Common myeloid progenitor, CD34-positive (primary cell): ENCODE results near the gene KSR2.

Experiments used
- CTCF ChIA-PET: fragments of 350-600 bp; sonication (Branson Sonifier 250); formaldehyde crosslinking; loops from one replicate; lab custom pipeline; 2021; ENCODE audit warnings: antibody characterized with exemption; lab: Charles Lee
- POLR2A ChIA-PET: fragments of 350-600 bp; sonication (Branson Sonifier 250); formaldehyde crosslinking; loops from one replicate; lab custom pipeline; 2021; ENCODE audit warnings: antibody characterized with exemption; lab: Charles Lee
- DNase-seq, 3 donors: peaks; one replicate each; pipeline versions ENCODE4 v3.0.0 to v3.0.0-alpha.2; 2013
- H3K27ac ChIP-seq, 2 experiments: 1 replicate in 1 of 2; 2 replicates in 1 of 2; pipeline ENCODE4 v1.7.0; 2013; ENCODE audit warnings: inconsistent platforms in 2 of 2, low read length in 2 of 2, mild to moderate bottlenecking in 2 of 2, low read depth in 1 of 2, moderate library complexity in 1 of 2; ENCODE audit not compliant: severe bottlenecking in 2 of 2, insufficient read depth in 1 of 2, poor library complexity in 1 of 2
- H3K27me3 ChIP-seq, 5 experiments: replicated peaks in 2 of 5; 1 replicate in 3 of 5; 2 replicates in 2 of 5; pipeline versions ENCODE4 v1.6.1 to v1.7.0; 2013; ENCODE audit warnings: low read length in 4 of 5, mild to moderate bottlenecking in 2 of 5, moderate library complexity in 2 of 5, inconsistent platforms in 1 of 5; ENCODE audit not compliant: insufficient read depth in 5 of 5, control insufficient read depth in 4 of 5
- H3K36me3 ChIP-seq, 4 experiments: 1 replicate in 2 of 4; 2 replicates in 2 of 4; pipeline versions ENCODE4 v1.6.1 to v1.7.0; 2013; ENCODE audit warnings: low read length in 3 of 4, control low read depth in 1 of 4, mild to moderate bottlenecking in 1 of 4; ENCODE audit not compliant: control insufficient read depth in 4 of 4, insufficient read depth in 4 of 4
- H3K4me1 ChIP-seq, 4 experiments: 1 replicate in 3 of 4; 2 replicates in 1 of 4; pipeline versions ENCODE4 v1.6.1 to v1.7.1; 2013; ENCODE audit warnings: low read length in 3 of 4, mild to moderate bottlenecking in 3 of 4, control low read depth in 1 of 4, inconsistent platforms in 1 of 4, moderate library complexity in 1 of 4; ENCODE audit not compliant: control insufficient read depth in 4 of 4, insufficient read depth in 4 of 4; ENCODE audit errors: control extremely low read depth in 1 of 4
- H3K4me3 ChIP-seq, 7 experiments: 1 replicate in 4 of 7; 2 replicates in 3 of 7; pipeline versions ENCODE4 v1.5.1 to v1.7.0; 2013; ENCODE audit warnings: mild to moderate bottlenecking in 7 of 7, low read length in 6 of 7, moderate library complexity in 6 of 7, inconsistent platforms in 2 of 7, low read depth in 2 of 7, control low read depth in 1 of 7; ENCODE audit not compliant: insufficient read depth in 4 of 7, control insufficient read depth in 1 of 7; ENCODE audit errors: extremely low read depth in 1 of 7
- H3K9me3 ChIP-seq, 5 experiments: 1 replicate in 4 of 5; 2 replicates in 1 of 5; pipeline versions ENCODE4 v1.6.1 to v1.7.1; 2013; ENCODE audit warnings: low read length in 4 of 5, mild to moderate bottlenecking in 2 of 5, inconsistent platforms in 1 of 5, low read depth in 1 of 5, moderate library complexity in 1 of 5; ENCODE audit not compliant: control insufficient read depth in 4 of 5, insufficient read depth in 2 of 5; ENCODE audit errors: control extremely low read depth in 1 of 5
- WGBS: methylation state at CpG from one replicate; pipeline ENCODE4 v1.1.5; 2013; ENCODE audit not compliant: insufficient coverage; 5-methylcytosine and 5-hydroxymethylcytosine counted together

The KSR2 gene

GRCh38 chr12:117430246-117430645 is 538.5 kb downstream of the KSR2 start:
- ChIA-PET POLR2A (no interaction called here), CTCF (interaction anchor here (1.3 kb wide), 1 partner anchor 9 kb away, joined by 3 read pairs; no protein-coding TSS in a partner anchor)
- Histone ChIP-seq H3K27me3 (no peaks in the 10 kb centered on the region), H3K9me3 (peaks cover 0 to 2% (median 0%) of the 10 kb centered on the region in 5 experiments), H3K36me3 (no peaks in the 10 kb centered on the region), H3K27ac (no peak overlapping the region), H3K4me3 (no peak overlapping the region), H3K4me1 (no peaks in the 10 kb centered on the region)
- no peak for DNase-seq
- WGBS, result 84% methylated on average over 5 of the region's 6 CpGs

- ChIA-PET CTCF (no interaction called here), POLR2A (no interaction called here)
- DNase-seq, result no peak
- H3K4me1 ChIP-seq, result no peaks in the 10 kb centered on the region
- H3K9me3 ChIP-seq, result peaks cover 0 to 2% (median 0%) of the 10 kb centered on the region in 5 experiments
- 80% methylated on average over 2 of the region's 3 CpGs for WGBS
- no peak overlapping the region for H3K27ac ChIP-seq
- peaks cover 0 to 5% (median 0%) of the 10 kb centered on the region in 5 experiments for H3K27me3 ChIP-seq
- H3K36me3 ChIP-seq, result no peaks in the 10 kb centered on the region
- H3K4me3 ChIP-seq, result no peak overlapping the region
Observed at GRCh38 chr12:117427211-117427610, 541.6 kb downstream of the KSR2 start.

- 86% methylated on average over 1 of the region's 2 CpGs for WGBS
- ChIA-PET CTCF (no interaction called here), POLR2A (no interaction called here)
- no peak for DNase-seq
- no peak overlapping the region for H3K4me3 ChIP-seq
- H3K4me1 ChIP-seq, result no peaks in the 10 kb centered on the region
- peaks cover 0 to 5% (median 0%) of the 10 kb centered on the region in 5 experiments for H3K27me3 ChIP-seq
- H3K9me3 ChIP-seq, result peaks cover 0 to 2% (median 0%) of the 10 kb centered on the region in 5 experiments
- no peak overlapping the region for H3K27ac ChIP-seq
- H3K36me3 ChIP-seq, result no peaks in the 10 kb centered on the region
Observed at GRCh38 chr12:117421987-117422386, 546.8 kb downstream of the KSR2 start.

GRCh38 chr12:117421068-117421752 is 547.6 kb downstream of the KSR2 start:
- ChIA-PET POLR2A (no interaction called here), CTCF (interaction anchor here (1.1 kb wide), 1 partner anchor 8 kb away, joined by 3 read pairs; no protein-coding TSS in a partner anchor)
- WGBS, result 20% methylated on average over 1 of the region's 4 CpGs

GRCh38 chr12:117417004-117417403 is 551.8 kb downstream of the KSR2 start:
- no peak overlapping the region for H3K4me3 ChIP-seq
- no peak overlapping the region for H3K27ac ChIP-seq
- no peaks in the 10 kb centered on the region for H3K9me3 ChIP-seq
- ChIA-PET POLR2A (no interaction called here), CTCF (no interaction called here)
- WGBS, result 33% methylated on average over 1 of the region's 1 CpG
- no peak for DNase-seq
- no peaks in the 10 kb centered on the region for H3K4me1 ChIP-seq
- peaks cover 0 to 3% (median 0%) of the 10 kb centered on the region in 5 experiments for H3K27me3 ChIP-seq
- no peaks in the 10 kb centered on the region for H3K36me3 ChIP-seq

More at GRCh38 chr12:117421068-117421752, 547.6 kb downstream of the KSR2 start:
- Histone ChIP-seq H3K4me3 (no peak overlapping the region), H3K4me1 (no peaks in the 10 kb centered on the region), H3K27ac (no peak overlapping the region), H3K36me3 (no peaks in the 10 kb centered on the region), H3K9me3 (peaks cover 0 to 2% (median 0%) of the 10 kb centered on the region in 5 experiments), H3K27me3 (peaks cover 0 to 5% (median 0%) of the 10 kb centered on the region in 5 experiments)
- DNase-seq, result no peak

GRCh38 chr12:117412465-117413188 is 556.2 kb downstream of the KSR2 start:
- H3K27me3 ChIP-seq, result peaks cover 0 to 1% (median 0%) of the 10 kb centered on the region in 5 experiments
- POLR2A ChIA-PET, result no interaction called here
- H3K4me1 ChIP-seq, result no peaks in the 10 kb centered on the region
- H3K9me3 ChIP-seq, result no peaks in the 10 kb centered on the region
- 89% methylated on average over 6 of the region's 11 CpGs for WGBS
- CTCF ChIA-PET, result no interaction called here
- no peak overlapping the region for H3K27ac ChIP-seq
- H3K4me3 ChIP-seq, result no peak overlapping the region
- DNase-seq, result no peak
- no peaks in the 10 kb centered on the region for H3K36me3 ChIP-seq

GRCh38 chr12:117409286-117409685 is 559.5 kb downstream of the KSR2 start:
- POLR2A ChIA-PET, result no interaction called here
- Histone ChIP-seq H3K9me3 (no peaks in the 10 kb centered on the region), H3K27ac (no peak overlapping the region), H3K4me1 (no peaks in the 10 kb centered on the region), H3K4me3 (no peak overlapping the region), H3K27me3 (peaks cover 0 to 4% (median 0%) of the 10 kb centered on the region in 5 experiments), H3K36me3 (no peaks in the 10 kb centered on the region)
- no peak for DNase-seq
- CTCF ChIA-PET, result no interaction called here
